H4 (cell line): ENCODE data around the gene COPG2. TPM values are rescaled to one million over a fixed set of nuclear protein-coding genes. Genes with fewer than 3 reads are reported as not detected.
A peak's percentile ranks its signal among the peaks of the same experiment; 100 is the strongest.
"Not testable (repeated sequence)": the region's sequence is repeated elsewhere in the genome, so short reads cannot be mapped to it uniquely, and the experiment has no call there.

Experiments used
- DNase-seq: peaks from one replicate; pipeline ENCODE4 v3.0.0-alpha.2; 2015; ENCODE audit warnings: low spot score
- total RNA-seq: library from RNA; depleted of rRNA; stranded (reverse); fragments of >200 nt; shearing (Covaris generic); gene quantifications from 2 replicates; pipeline ENCODE4 v1.2.3, GENCODE V29; 2014

Gene COPG2
- total RNA-seq, 1 experiment from 2014 or later, result 41.3 TPM

DNA sequence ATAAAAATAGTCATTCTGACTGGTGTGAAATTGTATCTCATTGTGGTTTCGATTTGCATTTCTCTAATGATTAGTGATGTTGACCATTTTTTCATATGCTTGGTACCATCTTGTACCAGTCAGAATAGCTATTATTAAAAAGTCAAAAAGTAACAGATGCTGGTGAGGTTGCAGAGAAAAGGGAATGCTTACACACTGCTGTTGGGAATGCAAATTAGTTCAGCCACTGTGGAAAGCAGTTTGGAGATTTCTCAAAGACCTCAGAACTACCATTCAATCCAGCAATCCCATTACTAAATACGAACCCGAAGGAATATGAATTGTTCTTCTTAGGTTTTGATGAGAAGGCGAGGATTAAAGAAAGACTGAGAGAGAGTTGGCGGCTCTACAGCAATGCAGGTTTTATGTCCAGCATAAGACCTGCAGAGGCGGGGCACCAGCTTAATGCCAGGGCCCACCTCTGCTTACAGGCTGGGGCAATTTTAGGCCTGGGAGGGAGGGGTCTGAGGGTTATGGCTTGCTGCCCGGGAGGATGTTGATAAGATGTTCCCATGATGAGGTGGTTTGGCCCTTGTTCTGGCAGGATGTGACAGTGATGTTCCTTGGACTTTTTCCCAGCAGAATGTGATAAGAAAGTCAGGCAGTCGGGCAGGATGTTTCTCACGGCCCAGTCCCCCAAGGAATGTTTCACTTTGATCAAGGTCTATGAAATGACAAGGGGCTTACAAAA lies 102.2 kb downstream of the COPG2 start:
- no peak for DNase-seq

DNA sequence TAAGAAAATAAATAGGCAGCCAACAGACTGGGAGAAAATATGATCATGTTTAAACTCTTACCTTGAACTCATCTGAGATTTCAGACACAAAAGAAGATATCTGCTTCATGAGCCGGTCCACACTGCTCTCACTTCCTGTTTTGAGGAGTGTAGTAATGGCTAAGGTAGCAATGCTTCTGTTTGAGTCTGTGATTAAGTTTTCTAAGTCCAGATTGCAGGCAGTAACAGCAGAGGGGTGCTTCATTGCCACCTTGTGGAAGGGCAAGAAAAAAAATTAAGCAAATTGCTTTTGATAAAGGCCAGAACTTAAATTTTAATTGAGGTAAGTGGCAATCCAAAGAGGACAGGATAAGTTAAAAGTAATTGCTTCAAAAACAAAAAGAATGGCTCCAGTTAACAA lies 107.6 kb downstream of the COPG2 start:
- peak; percentile 71 for DNase-seq

DNA sequence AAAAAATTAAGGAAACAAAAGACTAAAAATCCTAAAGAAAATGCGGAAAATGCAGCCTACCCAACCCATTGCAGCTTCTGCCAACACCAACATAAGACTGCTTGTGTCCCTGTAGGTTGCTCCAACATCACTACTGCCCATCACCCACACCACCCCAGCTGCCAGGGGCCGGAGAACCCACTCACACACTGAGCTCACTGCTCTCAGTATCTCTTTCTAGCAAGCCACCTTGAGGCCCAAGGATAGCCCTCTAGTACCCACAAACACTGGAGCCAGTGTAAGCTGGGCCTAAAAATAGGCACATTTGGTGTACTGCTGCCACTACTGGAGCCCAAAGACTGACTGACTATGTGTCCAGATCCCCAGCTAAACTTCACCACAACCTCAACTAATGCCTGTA lies 109.4 kb downstream of the COPG2 start:
- DNase-seq, result no peak

DNA sequence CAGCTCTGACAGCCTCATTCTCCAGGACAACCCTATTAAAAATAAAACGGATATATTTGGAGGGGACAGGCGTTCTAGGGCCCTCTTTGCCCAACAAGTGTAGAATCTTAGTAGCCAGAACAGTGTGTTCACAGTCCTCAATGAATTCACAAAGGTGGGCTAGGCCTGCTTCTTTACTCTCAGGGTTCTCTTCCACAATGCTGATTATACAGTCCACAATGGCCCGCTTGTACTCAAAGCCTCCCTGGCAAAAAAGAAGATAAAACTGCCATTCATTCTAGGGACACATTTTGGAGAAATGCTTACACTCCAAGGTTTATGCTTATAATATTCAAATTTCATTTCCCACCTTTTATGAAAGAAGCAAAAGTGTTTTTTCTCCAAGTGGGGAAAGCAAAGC lies 114.1 kb downstream of the COPG2 start:
- DNase-seq, result no peak

DNA sequence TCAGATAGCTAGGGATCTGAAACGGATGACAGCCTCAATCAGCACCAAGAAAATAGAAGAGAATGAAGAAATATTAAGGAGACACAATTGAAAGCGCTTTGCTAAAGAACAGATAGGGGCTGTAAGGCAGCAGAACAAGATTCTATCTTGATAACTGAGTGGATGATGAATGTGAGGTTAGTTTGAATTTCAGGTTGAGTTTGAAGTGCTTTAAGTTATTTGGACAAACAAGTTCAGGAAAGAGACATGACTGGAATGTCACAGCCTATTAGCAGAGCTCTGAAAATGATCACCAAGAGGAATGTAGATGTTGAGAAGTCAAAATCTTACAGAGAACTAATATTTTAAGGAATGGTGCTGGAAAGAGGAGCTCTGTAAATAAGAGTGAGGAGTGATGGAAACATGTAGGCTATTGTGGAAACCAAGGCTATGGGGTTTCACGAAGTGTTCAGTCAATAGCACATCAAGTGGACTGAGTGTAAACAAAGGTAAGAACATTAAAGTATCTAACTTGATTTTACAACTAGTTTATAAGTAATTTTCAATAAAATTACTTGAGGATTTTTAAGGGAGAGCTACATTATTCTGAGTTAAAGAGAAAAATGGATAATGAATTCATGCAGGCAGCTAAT lies 115.0 kb downstream of the COPG2 start:
- DNase-seq, result no peak

DNA sequence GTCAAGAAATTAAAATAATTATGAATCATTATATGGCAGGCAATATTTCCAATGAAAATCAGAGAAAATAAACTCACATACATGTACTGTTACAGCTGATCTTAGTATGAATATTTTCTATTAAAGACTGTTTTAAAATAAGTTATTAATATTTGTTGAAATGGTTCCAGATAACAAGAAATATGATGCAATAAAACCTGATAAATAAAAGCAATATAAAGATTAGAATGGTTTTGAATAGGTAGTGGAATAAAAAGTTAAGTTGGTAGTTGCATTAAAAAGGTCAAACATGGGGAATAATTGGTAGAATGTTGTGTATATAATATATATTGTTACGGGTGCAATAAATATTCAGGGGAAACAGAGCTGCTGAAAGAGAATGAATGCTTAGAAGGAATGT lies 124.2 kb downstream of the COPG2 start:
- no peak for DNase-seq

DNA sequence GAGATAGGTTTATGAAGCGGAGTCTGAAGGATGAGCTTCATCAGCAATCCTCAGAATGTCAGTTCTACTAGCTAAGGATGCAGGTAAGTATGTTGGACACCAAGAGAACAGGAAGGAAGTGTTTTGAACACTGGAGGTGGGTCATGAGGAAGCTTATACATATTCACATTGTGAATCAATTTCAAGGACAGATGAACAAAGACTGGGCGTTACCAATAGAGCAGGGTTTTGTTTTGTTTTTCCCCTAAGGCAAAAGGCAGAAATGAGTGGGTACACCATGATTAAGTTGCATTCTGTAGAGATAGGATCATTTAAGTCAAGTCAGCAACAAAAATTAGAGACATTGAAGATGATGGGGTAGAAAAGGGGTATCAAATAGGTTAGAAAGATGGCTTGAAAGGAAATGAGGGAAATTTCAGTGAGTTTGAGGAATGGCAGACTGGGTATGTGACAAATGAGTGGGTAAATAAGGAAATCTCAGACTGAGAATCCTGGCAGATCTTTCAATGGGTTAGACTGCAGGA lies 125.0 kb downstream of the COPG2 start:
- DNase-seq, result no peak

DNA sequence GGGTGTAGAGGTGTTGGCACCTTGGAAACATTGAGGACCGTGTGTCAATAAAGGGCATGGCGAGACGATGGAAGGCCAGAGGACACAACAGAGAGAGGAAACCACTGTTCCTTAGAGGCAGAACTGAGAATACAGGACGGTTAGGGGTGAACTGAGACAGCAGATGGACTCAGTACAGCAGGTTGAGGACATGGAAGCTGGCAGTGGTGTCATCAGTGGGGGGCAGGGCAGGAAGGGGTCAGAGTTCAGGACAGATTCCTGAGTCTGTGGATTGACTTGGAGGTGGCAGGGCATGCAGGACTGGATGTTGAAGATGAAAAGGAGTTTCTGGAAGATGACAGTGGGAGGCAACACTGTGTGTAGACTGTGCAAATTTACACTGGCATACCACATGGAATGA lies 126.3 kb downstream of the COPG2 start:
- not testable (repeated sequence) for DNase-seq

DNA sequence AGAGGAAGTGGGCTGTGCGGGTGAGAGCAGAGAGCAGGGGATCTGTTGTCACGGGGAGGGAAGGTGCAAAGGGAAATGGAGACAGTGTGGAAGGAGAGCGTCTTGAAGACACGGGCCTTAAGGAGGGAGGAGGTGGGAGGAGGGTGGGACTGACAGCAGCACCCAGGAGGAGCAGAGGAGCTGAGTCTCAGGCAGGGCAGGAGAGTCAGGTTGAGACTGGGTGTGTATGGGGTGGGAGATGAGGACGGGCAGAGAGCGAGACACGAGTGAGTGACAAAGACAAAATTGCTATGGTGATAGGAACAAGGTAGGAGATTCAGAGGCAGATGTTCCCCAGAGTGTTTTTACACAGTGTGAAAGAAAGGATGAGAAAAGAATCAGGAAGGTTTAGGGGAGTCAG lies 127.3 kb downstream of the COPG2 start:
- not testable (repeated sequence) for DNase-seq

DNA sequence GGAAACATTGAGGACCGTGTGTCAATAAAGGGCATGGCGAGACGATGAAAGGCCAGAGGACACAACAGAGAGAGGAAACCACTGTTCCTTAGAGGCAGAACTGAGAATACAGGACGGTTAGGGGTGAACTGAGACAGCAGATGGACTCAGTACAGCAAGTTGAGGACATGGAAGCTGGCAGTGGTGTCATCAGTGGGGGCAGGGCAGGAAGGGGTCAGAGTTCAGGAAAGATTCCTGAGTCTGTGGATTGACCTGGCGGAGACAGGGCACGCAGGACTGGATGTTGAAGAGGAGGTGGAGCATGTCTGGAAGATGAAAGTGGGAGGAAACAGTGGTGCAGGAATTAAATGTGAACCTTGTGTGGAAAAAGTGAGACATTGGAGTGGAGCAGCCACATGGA lies 130.7 kb downstream of the COPG2 start:
- not testable (repeated sequence) for DNase-seq

DNA sequence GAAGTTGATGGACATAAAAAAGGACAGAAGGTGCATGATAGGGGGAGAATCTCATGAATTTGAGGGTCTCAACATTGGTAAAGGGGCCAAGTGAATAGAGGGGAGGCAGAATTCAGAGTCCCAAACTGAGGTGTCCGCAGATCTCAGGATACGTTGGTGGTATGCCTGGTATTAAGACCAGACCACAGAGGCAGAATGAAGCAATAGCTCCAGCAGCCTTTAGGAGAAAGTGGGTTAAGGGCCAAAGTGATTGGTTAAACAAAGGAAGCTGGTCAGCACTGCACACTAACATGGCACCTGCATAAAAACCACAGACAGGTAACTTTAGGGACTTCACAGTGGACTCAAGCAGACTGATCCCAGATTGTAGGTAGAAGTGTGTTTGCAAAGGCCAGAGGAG lies 139.1 kb downstream of the COPG2 start:
- DNase-seq, result no peak

DNA sequence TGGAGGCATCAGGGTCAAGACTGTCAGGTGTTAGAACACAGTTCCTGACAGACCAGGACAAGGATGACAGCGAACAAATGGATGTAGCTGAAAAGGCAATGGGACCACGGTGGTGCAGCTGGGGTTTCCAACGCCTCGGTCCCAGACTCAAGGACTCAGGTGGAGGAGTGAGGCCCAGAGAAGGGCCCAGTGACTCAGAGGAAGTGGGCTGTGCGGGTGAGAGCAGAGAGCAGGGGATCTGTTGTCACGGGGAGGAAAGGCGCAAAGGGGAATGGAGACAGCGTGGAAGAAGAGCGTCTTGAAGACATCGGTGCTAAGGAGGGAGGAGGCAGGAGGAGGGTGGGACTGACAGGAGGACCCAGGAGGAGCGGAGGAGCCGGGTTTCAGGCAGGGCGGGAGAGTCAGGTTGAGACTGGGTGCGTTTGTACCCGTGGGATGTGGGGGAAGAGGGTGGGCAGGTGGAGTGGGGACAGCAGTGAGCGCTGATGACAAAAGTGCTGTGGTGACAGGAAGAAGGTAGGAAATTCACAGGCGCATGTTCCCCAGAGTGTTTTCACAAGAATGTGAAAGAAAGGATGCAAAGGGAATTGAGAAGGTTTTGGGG lies 140.7 kb downstream of the COPG2 start:
- DNase-seq, result not testable (repeated sequence)

DNA sequence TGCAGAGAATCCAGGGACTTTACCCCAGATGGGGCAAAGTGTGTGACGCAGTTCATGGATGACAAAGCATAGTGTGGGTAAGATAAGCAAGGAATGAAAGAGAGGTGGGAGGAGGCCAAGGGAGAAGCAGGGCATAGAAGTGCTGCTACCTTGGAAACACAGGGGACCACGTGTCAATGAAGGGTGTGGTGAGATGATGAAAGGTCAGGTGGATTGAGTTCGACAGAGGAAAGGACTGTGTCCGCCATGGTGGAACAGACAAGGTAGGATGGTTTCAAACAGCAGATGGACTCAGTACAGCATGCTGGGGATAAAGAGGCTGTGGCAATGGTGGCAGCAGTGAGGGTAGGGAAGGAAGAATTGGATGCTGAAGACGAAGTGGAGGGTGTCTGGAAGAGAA lies 143.9 kb downstream of the COPG2 start:
- DNase-seq, result no peak

DNA sequence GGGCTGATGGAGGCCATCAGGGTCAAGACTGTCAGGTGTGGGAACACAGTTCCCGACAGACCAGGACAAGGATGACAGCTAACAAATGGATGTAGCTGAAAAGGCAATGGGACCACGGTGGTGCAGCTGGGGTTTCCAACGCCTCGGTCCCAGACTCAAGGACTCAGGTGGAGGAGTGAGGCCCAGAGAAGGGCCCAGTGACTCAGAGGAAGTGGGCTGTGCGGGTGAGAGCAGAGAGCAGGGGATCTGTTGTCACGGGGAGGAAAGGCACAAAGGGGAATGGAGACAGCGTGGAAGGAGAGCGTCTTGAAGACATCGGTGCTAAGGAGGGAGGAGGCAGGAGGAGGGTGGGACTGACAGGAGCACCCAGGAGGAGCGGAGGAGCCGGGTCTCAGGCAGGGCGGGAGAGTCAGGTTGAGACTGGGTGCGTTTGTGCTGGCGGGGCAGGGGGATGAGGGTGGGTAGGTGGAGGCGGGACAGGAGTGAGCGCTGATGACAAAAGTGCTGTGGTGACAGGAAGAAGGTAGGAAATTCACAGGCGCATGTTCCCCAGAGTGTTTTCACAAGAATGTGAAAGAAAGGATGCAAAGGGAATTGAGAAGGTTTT lies 144.9 kb downstream of the COPG2 start:
- DNase-seq, result not testable (repeated sequence)

DNA sequence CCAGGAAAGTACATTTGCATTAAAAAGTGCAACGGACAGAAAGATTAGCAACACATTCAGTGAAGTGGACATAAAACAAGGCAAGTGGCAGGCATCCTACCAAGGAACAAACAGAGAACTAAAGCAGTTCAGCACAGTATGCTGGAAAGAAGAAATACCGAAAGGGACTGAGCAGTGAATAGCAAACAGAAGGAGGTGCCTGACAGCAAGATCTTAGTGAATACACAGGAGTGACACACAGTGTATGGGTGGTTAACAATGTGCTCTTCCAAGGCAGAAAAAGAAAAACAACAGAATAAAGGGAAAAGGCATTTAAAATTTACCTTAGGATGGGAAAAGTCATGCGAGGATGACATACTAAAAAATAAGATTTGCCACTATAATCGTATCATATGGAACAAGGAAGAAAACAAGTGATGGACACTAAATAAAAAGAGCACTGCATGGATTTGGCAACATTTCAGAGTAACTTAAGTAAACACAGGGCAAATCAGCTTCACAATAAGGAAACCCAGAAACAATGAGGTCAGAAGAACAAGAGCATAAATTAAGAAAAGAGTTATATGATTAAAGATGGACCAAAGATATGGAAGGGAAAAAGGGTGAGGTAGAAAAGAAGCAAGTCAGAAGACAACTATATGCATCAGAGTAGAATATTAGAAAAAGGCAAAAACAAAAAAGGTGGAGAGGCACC lies 147.1 kb downstream of the COPG2 start:
- DNase-seq, result no peak

DNA sequence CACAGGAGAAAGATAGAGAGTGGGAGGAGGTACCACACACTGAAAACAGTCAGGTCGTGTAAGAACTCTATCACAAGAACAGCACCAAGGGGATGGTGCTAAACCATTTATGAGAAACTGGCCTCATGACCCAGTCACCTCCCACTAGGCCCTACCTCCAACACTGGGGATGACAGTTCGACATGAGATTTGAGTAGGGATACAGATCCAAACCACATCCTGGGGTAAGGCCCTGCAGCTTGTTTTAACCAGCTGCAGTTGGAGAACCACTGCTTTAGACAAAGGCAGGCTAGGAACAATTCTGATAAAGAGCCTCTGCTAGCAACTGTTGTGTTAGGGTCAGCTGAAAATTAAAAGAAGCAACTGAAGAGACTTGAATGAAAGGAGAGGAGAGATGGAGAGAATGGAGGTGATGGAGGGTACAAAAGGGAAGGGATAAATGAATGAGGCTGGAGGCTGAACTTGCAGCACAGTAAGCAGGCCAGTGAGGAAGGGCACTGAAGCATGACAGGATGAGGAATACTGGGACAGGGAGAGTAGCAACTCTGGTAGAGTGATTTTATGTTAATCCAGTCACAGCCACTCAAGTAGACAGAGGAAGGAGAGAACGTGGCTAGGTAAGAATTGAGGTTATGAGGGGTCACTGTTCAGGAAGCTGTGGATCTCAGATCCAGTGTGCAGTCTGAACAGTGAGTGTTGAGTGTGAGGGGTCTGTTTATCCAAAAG lies 153.1 kb downstream of the COPG2 start:
- no peak for DNase-seq

DNA sequence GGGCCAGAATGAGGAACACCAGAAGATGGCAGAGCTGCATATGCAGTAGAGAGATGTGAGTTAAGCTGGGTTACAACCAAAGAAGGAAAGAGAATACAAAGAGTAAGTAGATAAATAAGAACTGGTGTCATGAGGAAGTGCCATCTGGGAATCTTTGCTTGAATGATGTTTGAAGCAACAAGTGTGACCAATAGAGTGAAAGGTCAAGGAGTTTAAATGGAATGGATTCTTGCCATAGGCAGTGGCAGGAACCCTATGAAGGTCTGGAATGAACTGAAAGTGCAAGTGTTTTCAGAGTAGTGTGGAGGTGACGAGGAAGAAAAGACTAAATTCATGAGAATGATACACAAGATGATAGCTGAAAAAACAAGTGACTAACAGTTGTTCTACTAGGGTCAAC lies 155.1 kb downstream of the COPG2 start:
- no peak for DNase-seq

DNA sequence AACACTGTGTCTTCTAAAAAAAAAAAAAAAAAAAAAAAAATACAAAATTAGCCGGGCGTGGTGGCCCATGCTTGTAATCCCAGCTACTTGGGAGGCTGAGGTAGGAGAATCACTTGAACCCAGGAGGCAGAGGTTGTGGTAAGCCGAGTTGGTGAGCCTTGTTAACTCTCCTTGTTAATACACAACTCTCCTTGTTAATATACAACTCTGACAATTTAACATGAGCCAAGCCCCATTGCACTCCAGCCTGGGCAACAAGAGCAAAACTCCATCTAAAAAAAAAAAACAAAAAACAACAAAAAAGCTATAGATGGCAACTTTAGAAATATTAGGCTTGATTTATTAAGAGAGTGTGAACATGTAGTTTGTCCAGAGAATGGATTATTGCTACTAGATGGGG lies 156.5 kb downstream of the COPG2 start:
- DNase-seq, result not testable (repeated sequence)

DNA sequence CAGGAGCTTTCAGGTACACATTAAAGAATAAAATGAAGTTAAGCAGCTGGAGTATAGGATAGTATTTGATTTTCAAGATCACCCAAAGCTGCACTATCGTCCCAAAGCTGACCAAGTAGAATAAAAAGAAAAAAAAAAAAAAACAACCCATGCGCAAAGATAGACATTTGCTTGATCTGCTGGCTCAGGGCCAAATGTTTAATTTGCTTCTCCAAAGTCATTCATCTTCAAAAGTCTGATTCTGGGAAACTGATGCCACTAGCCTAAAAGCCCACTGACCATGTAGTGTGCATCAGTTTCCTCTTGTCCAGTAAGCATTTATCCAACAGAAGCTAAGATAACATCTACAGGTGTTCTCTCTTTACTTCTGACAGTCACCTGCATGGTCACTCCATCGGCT lies 162.2 kb downstream of the COPG2 start:
- DNase-seq, result no peak

DNA sequence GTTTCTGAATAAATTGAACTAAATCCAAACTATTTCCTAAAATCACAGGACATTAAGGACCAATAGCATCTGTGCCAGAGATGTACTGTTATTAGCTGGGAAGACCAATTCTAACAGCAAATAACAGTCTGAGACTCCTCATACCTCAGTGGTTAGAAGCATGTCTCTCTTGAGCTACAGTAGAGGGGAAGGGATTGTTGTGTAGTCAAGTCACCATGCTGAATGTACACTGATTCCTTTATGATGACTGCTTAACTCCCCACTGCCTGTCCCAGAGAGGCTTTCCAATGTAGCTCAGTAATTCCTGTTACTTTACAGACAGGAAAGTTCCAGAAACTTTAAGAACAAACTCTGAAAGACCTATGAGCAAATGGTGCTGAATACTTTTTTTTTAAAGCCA lies 162.8 kb downstream of the COPG2 start:
- DNase-seq, result no peak

DNA sequence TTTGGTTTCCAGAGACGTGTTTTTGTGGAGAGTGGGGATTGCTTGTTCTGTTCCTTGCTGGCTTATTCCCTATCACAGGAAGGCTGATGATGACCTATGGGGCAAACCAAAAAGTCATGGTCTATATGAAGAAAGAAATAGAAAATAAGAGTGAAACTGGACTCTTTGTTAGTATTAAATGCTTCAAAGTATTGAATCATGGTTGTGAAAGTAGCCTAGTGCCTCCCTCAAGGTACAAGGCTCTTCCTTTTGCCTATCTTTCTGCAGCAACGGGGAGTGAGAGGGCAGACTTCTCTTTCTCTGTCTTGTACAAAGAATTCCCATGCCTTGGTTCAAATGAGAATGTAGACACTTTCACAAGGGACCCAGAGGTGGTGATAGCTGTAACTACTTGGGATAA lies 167.6 kb downstream of the COPG2 start:
- no peak for DNase-seq
